Stomach (tissue), 9 donors: ENCODE measurements around the gene NDUFAB1. TPM values are rescaled to one million over a fixed set of nuclear protein-coding genes. Genes with fewer than 3 reads are reported as not detected.

Source experiments
- DNase-seq, 2 donors: peaks; one replicate each; pipeline versions ENCODE4 v3.0.0 to v3.0.0-alpha.2; 2013 to 2019
- H3K27ac ChIP-seq, 5 donors: fragments of 200-600 bp in 4 of 5; sonication (generic) in 4 of 5; one replicate each; pipeline ENCODE4 v1.5.1; 2013 to 2019; ENCODE audit warnings: mild to moderate bottlenecking in 1 of 5, moderate library complexity in 1 of 5
- H3K27me3 ChIP-seq, 3 donors: fragments of 200-600 bp; sonication (generic); one replicate each; pipeline ENCODE4 v1.5.1; 2017 to 2019; ENCODE audit warnings: mixed run types in 1 of 3
- H3K36me3 ChIP-seq, 4 donors: fragments of 200-600 bp; sonication (generic); 1 replicate in 3 of 4; 2 replicates in 1 of 4; pipeline ENCODE4 v1.5.1; 2016 to 2019
- H3K4me1 ChIP-seq, 4 donors: fragments of 200-600 bp; sonication (generic); one replicate each; pipeline ENCODE4 v1.5.1; 2016 to 2019
- H3K4me3 ChIP-seq, 4 donors: fragments of 200-600 bp; sonication (generic) in 3 of 4; one replicate each; pipeline ENCODE4 v1.5.1; 2016 to 2019; ENCODE audit warnings: mild to moderate bottlenecking in 1 of 4
- H3K9me3 ChIP-seq, 4 donors: fragments of 200-600 bp; sonication (generic); one replicate each; pipeline ENCODE4 v1.5.1; 2016 to 2019
- CTCF ChIP-seq, 7 experiments: fragments of 450-650 bp in 4 of 7; fragments of 200-600 bp in 3 of 7; sonication (generic) in 3 of 7; IDR thresholded peaks; one replicate each; pipeline ENCODE4 v1.5.1; 2016 to 2019; ENCODE audit warnings: antibody characterized with exemption in 7 of 7, control low read depth in 2 of 7, mild to moderate bottlenecking in 1 of 7
- EP300 ChIP-seq: sonication (generic); formaldehyde crosslinking; IDR thresholded peaks from one replicate; pipeline ENCODE4 v1.6.1; 2017; ENCODE audit warnings: antibody characterized with exemption
- POLR2A ChIP-seq, 4 donors: fragments of 450-650 bp; IDR thresholded peaks; one replicate each; pipeline ENCODE4 v1.6.1; 2016; ENCODE audit warnings: antibody characterized with exemption in 4 of 4, control low read depth in 2 of 4, mild to moderate bottlenecking in 1 of 4, moderate library complexity in 1 of 4
- POLR2AphosphoS5 ChIP-seq, 3 donors: sonication (generic); formaldehyde crosslinking; IDR thresholded peaks; one replicate each; pipeline ENCODE4 v1.6.1; 2016; ENCODE audit warnings: antibody characterized with exemption in 3 of 3
- WGBS, 5 donors: extraction: QIAGEN DNeasy Blood & Tissue Kit in 3 of 5; methylation state at CpG; one replicate each; pipeline versions ENCODE4 v1.1.5 to v1.1.7; 2013 to 2018; 5-methylcytosine and 5-hydroxymethylcytosine counted together
- intact Hi-C: fragments of 100-400 bp; cut with DNase I; formaldehyde crosslinking; loops from one replicate; pipeline ENCODE4 v1.15.1; 2023; ENCODE audit warnings: low total_unique reads
- polyA plus RNA-seq, 3 donors: library from polyadenylated mRNA; stranded (reverse); fragments of 200-250 nt; gene quantifications; one replicate each; pipeline ENCODE4 v1.2.3, GENCODE V29; 2013
- total RNA-seq, 5 donors: library from RNA; depleted of rRNA; stranded (reverse); fragments of >200 nt; gene quantifications; one replicate each; pipeline versions ENCODE4 v1.1.0 to v1.2.3, GENCODE V29; 2014 to 2016
- donor health status: healthy with polysubstance abuse.
- donor health status: Bipolar disorder and iron deficiency.
- donor health status: healthy.

NDUFAB1 gene
- total and polyA plus RNA-seq, 8 donors: 12.6 to 251 (median 140) TPM

DNA sequence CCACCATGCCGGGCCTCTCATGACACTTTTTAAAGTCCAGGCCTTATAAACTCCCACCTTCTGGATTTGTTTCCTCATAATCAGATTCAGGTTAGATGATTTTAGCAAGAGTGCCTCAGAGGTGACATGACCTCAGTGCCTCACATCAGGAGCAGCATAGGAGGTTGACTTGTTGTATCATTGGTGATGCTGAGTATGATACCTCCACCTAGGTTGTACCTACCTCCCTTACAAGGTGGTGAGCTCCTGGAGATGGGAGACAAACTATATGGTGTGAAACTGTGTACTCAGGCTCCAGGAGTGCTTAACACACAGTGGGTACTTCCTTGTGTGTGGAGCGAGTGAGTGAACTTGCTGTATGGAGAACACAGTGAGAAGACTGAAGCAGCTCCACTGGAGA is 18.6 kb downstream of the NDUFAB1 start:
- Histone ChIP-seq H3K27ac (no peak overlapping the region), H3K9me3 (no peaks in the 10 kb centered on the region), H3K27me3 (no peaks in the 10 kb centered on the region), H3K4me3 (no peak overlapping the region), H3K4me1 (peaks cover 0 to 5% (median 2%) of the 10 kb centered on the region in 4 donors), H3K36me3 (peaks cover 33 to 97% (median 94%) of the 10 kb centered on the region in 4 donors)
- intact Hi-C loops: no loop called here
- 91 to 100% (median 94%) methylated on average over 2 of the region's 2 CpGs for WGBS, 5 donors
- DNase-seq: no peak
- TF ChIP-seq POLR2AphosphoS5 (IDR thresholded peaks at IDR 0.05) (no peak), CTCF (IDR thresholded peaks at IDR 0.05) (no peak), EP300 (no peak), POLR2A (IDR thresholded peaks at IDR 0.05) (no peak)

DNA sequence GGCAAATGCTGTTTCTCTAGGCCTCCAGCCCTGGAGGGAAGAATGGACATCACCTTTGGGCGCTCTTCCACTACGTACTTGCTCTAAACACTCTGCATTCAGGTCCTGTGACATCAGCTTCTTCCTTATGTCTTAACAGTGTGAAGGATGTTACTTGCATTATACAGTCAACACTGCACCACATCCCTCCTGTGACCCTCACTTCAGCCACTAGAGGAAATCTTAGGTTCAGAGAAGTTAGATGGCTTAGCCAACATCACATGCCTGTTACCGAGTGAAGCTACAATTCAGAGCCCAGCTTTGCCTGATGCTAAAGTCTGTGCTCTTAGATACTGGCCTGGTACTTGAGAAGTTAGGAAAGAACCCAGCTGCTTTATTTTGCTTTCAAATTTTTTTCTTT is 20.3 kb downstream of the NDUFAB1 start:
- no peak for DNase-seq
- intact Hi-C loops: no loop called here
- peaks cover 33 to 97% (median 94%) of the 10 kb centered on the region in 4 donors for H3K36me3 ChIP-seq
- H3K4me3 ChIP-seq: no peak overlapping the region
- no peak overlapping the region for H3K27ac ChIP-seq
- no peaks in the 10 kb centered on the region for H3K27me3 ChIP-seq
- no peaks in the 10 kb centered on the region for H3K9me3 ChIP-seq
- TF ChIP-seq POLR2AphosphoS5 (IDR thresholded peaks at IDR 0.05) (no peak), EP300 (no peak), CTCF (IDR thresholded peaks at IDR 0.05) (no peak), POLR2A (IDR thresholded peaks at IDR 0.05) (no peak)
- peaks cover 0 to 5% (median 2%) of the 10 kb centered on the region in 4 donors for H3K4me1 ChIP-seq
- WGBS, 5 donors: 83 to 91% (median 89%) methylated on average over 3 of the region's 3 CpGs

- no peak for DNase-seq
- Histone ChIP-seq H3K27ac (no peak overlapping the region), H3K27me3 (no peaks in the 10 kb centered on the region), H3K9me3 (no peaks in the 10 kb centered on the region), H3K4me1 (peaks cover 0 to 5% (median 2%) of the 10 kb centered on the region in 4 donors), H3K4me3 (no peak overlapping the region), H3K36me3 (peaks cover 41 to 97% (median 94%) of the 10 kb centered on the region in 4 donors)
- intact Hi-C loops: no loop called here
- 85 to 92% (median 89%) methylated on average over 5 of the region's 5 CpGs for WGBS, 5 donors
- TF ChIP-seq POLR2AphosphoS5 (IDR thresholded peaks at IDR 0.05) (no peak), EP300 (no peak), CTCF (IDR thresholded peaks at IDR 0.05) (no peak), POLR2A (IDR thresholded peaks at IDR 0.05) (no peak)
Observed at GRCh38 chr16:23573817-23574216, 22.3 kb downstream of the NDUFAB1 start.

GRCh38 chr16:23572394-23572793 is 23.7 kb downstream of the NDUFAB1 start:
- intact Hi-C loops: no loop called here
- TF ChIP-seq POLR2A (IDR thresholded peaks at IDR 0.05): no peak
- no peak for TF ChIP-seq CTCF (IDR thresholded peaks at IDR 0.05)
- no peak for TF ChIP-seq EP300
- no peak for TF ChIP-seq POLR2AphosphoS5 (IDR thresholded peaks at IDR 0.05)
- no peaks in the 10 kb centered on the region for H3K4me1 ChIP-seq
- H3K27ac ChIP-seq: no peak overlapping the region
- WGBS, 5 donors: 93 to 97% (median 95%) methylated on average over 9 of the region's 9 CpGs
- no peaks in the 10 kb centered on the region for H3K27me3 ChIP-seq
- H3K4me3 ChIP-seq: no peak overlapping the region
- no peak for DNase-seq
- H3K9me3 ChIP-seq: no peaks in the 10 kb centered on the region
- H3K36me3 ChIP-seq: peaks cover 53 to 100% (median 97%) of the 10 kb centered on the region in 4 donors
